GM10266 (cell line): ENCODE measurements around the gene C5.

ENCODE experiments used
- DNase-seq: peaks from one replicate; pipeline ENCODE4 v3.0.0; 2012; ENCODE audit errors: extremely low spot score
- CTCF ChIP-seq: IDR thresholded peaks from 2 replicates; pipeline ENCODE4 v1.5.1; 2012; ENCODE audit warnings: mild to moderate bottlenecking, low read depth; ENCODE audit not compliant: control insufficient read depth, insufficient read depth; ENCODE audit errors: missing control alignments

The C5 gene

GRCh38 chr9:120951960-120952618 is 98.0 kb downstream of the C5 start:
- no peak for DNase-seq
- no peak for TF ChIP-seq CTCF

GRCh38 chr9:120950421-120951388 is 99.4 kb downstream of the C5 start:
- TF ChIP-seq CTCF = no peak

GRCh38 chr9:120949290-120949689 is 100.8 kb downstream of the C5 start:
- TF ChIP-seq CTCF = no peak
- no peak for DNase-seq

More at GRCh38 chr9:120950421-120951388, 99.4 kb downstream of the C5 start:
- no peak for DNase-seq

GRCh38 chr9:120948824-120949223 is 101.3 kb downstream of the C5 start:
- DNase-seq = no peak

GRCh38 chr9:120947222-120947621 is 102.9 kb downstream of the C5 start:
- TF ChIP-seq CTCF = no peak
- no peak for DNase-seq

More at GRCh38 chr9:120948824-120949223, 101.3 kb downstream of the C5 start:
- no peak for TF ChIP-seq CTCF

- DNase-seq = no peak
- TF ChIP-seq CTCF = no peak
These were observed 103.8 kb downstream of the C5 start for GRCh38 chr9:120946259-120946658.

GRCh38 chr9:120944948-120945347 is 105.1 kb downstream of the C5 start:
- no peak for TF ChIP-seq CTCF
- DNase-seq = no peak
